Chondrocyte (in vitro differentiated cells): Measurements from ENCODE around the gene RMND5A. TPM values are rescaled to one million over a fixed set of nuclear protein-coding genes. Genes with fewer than 3 reads are reported as not detected.
"Not testable (repeated sequence)": the region's sequence is repeated elsewhere in the genome, so short reads cannot be mapped to it uniquely, and the experiment has no call there.

ENCODE experiments used
- DNase-seq: peaks from one replicate; pipeline ENCODE4 v3.0.0; 2021; ENCODE audit warnings: mixed read lengths, low spot score
- H3K27ac Mint-ChIP-seq: one replicate; pipeline ENCODE4 v1.8.0; 2021; ENCODE audit warnings: mild to moderate bottlenecking, moderate library complexity, mixed read lengths; ENCODE audit not compliant: unreplicated experiment
- H3K27me3 Mint-ChIP-seq: 2 replicates; pipeline ENCODE4 v1.8.0; 2021; ENCODE audit warnings: low read depth, mixed read lengths
- H3K36me3 Mint-ChIP-seq: 2 replicates; pipeline ENCODE4 v1.8.0; 2021; ENCODE audit warnings: low read depth, mixed read lengths
- H3K4me1 Mint-ChIP-seq: 2 replicates; pipeline ENCODE4 v1.8.0; 2021; ENCODE audit warnings: low read depth, mild to moderate bottlenecking, mixed read lengths
- H3K4me3 Mint-ChIP-seq: one replicate; pipeline ENCODE4 v1.8.0; 2021; ENCODE audit warnings: mild to moderate bottlenecking, moderate library complexity, mixed read lengths; ENCODE audit not compliant: unreplicated experiment
- H3K9me3 Mint-ChIP-seq: 2 replicates; pipeline ENCODE4 v1.8.0; 2021; ENCODE audit warnings: low read depth, mixed read lengths
- total RNA-seq: library from RNA; stranded (reverse); gene quantifications from 3 replicates; pipeline ENCODE4 v1.2.1, GENCODE V29; 2021
- TF ChIP-seq, protein P1 (sequence below): fragments of 200-600 bp; sonication (generic); IDR thresholded peaks from 2 replicates; pipeline ENCODE4 v1.5.0; 2021; ENCODE audit warnings: antibody characterized with exemption, mild to moderate bottlenecking, moderate library complexity

RMND5A gene
- total RNA-seq, 1 donor from 2014 or later, result 24.0 TPM

DNA sequence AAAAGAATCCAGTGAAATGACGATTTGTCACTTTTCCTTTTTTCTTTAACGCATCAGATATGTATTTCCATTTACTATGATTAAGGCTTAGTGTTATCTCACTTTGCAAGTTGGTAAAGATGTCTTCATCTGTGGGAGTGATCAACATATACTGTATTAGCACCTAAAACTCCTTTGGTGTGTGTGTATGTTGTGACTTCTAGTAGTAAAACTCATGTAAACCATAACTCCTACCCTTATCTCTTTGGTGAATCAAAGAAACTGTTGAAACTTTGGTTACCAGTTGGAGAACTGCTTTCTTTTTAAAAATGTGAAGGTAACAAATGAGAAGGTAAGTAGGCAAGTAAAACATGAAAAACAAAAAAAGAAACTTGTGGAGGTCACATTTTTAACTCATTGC lies 5.6 kb downstream of the RMND5A start:
- H3K27me3 Mint-ChIP-seq, H3K36me3 Mint-ChIP-seq, H3K9me3 Mint-ChIP-seq, H3K4me1 Mint-ChIP-seq, DNase-seq, H3K4me3 Mint-ChIP-seq, H3K27ac Mint-ChIP-seq: not testable (repeated sequence)

DNA sequence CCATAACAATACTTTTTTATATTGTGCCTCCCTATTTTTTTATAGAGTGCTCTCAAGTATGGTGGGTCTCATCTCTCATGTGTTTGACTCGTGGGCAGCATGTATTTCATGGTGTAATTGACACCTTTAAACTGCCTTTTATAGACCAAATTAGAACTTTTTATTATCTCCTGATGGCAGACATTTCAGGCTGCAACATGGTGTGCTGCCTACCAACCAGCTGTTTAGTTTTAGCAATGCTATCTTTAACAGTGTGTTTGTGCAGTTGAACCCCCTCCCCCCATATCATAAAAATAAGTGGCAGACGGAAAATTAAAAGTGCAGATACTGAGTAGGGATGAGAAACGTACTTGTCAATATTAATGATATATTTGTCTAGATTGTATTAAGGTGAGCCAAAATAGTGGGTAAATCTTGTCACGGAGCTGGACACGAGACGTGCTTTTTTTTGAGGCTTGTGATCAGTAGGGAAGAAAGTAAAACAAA lies 12.0 kb downstream of the RMND5A start:
- not testable (repeated sequence) for H3K27me3 Mint-ChIP-seq, H3K27ac Mint-ChIP-seq, H3K4me3 Mint-ChIP-seq, H3K36me3 Mint-ChIP-seq, DNase-seq, H3K4me1 Mint-ChIP-seq, H3K9me3 Mint-ChIP-seq

DNA sequence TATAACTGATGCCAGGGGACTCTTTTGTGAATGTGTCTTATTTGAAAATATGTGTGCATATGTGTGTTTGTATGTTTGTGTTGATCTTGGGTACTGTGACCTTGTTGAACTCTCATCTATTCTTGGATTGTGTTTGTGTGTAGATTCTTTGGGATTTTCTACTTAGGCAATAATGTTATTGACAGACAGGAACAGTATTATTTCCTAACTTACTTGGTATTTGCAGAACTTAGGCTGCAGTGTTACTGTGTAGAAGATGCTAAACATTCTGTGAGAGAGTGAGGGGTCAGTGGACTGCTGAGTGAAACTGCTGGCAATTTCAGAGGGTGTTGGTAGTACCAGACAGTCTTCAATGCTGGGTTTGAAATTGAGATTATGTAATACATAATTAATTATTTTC lies 12.7 kb downstream of the RMND5A start:
- not testable (repeated sequence) for H3K9me3 Mint-ChIP-seq, H3K27ac Mint-ChIP-seq, H3K36me3 Mint-ChIP-seq, H3K27me3 Mint-ChIP-seq, H3K4me3 Mint-ChIP-seq, H3K4me1 Mint-ChIP-seq, DNase-seq

DNA sequence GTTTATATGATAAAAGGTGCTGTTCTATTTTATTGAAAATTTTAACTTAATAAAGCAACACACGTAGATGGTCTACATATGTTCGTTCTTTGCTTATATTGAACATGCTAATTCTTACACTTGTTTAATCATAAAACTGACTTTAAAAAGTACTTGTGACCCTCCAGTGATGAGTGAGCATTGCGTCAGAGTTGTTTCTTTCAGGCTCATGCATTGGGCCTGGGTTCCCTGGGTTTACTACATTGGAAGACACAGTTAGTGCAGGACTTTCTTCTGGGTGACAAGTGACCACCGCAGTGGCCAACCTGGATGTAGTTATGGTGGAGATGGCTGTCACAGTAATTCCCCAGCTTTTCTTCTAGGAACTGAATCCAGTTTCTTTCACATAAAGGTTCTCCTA lies 13.4 kb downstream of the RMND5A start:
- H3K27me3 Mint-ChIP-seq, DNase-seq, H3K9me3 Mint-ChIP-seq, H3K27ac Mint-ChIP-seq, H3K36me3 Mint-ChIP-seq, H3K4me1 Mint-ChIP-seq, H3K4me3 Mint-ChIP-seq: not testable (repeated sequence)

DNA sequence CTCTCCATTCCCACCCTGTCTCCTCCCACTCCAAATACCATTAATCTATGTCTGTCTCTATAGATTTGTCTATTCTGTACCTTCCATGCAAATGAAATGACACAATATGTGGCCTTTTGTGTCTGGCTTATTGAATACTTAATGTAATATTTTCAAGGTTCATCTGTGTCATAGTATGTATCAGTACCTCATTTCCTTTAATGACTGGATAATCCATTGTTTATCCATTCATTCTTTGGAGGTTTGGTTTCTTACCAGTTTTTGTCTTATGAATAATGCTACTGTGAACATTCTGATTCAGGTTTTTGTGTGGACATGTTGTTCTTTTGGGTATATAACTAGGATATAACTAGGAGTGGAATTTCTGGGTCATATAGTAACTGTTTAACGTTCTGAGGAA lies 14.8 kb downstream of the RMND5A start:
- H3K27me3 Mint-ChIP-seq, H3K36me3 Mint-ChIP-seq, DNase-seq: not testable (repeated sequence)

DNA sequence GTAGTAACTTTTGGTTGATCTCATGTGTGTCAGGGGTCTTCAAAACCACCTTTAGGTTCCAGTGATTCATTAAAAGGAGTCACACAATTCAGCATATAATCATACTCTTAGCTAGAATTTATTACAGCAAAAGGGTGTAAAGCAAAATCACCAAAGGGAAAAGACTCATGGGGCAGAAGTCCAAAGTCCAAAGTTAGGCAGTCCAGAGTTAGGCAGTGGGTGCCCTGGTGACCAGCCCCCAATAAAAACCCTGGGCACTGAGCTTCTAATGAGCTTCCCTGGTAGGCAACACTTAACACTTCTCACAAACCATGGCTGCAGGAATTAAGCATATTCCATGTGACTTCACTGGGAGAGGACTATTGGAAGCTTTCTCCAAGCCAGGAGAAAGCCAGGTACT lies 19.4 kb downstream of the RMND5A start:
- not testable (repeated sequence) for H3K27me3 Mint-ChIP-seq, H3K9me3 Mint-ChIP-seq, H3K4me1 Mint-ChIP-seq, DNase-seq, H3K36me3 Mint-ChIP-seq, H3K27ac Mint-ChIP-seq, H3K4me3 Mint-ChIP-seq

More for the DNA sequence above, 14.8 kb downstream of the RMND5A start:
- not testable (repeated sequence) for H3K4me1 Mint-ChIP-seq, H3K4me3 Mint-ChIP-seq, H3K9me3 Mint-ChIP-seq, H3K27ac Mint-ChIP-seq

DNA sequence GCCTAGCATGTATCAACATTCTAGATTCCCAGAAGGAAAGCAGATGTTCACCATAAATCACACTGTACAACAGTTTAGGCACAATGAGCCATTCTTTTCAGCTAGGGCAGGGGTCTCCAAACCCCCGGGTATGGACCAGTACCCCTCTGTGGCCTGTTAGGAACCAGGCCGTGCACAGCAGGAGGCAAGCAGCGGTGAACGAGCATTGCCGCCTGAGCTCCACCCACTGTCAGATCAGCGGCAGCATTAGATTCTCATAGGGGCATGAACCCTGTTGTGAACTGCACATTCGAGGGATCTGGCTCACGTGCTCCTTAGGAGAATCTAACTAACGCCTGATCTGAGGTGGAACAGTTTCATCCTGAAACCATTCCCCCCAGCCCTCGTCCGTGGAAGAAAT lies 19.8 kb downstream of the RMND5A start:
- not testable (repeated sequence) for H3K36me3 Mint-ChIP-seq, DNase-seq, H3K9me3 Mint-ChIP-seq, H3K4me3 Mint-ChIP-seq, H3K27ac Mint-ChIP-seq, H3K4me1 Mint-ChIP-seq, H3K27me3 Mint-ChIP-seq

DNA sequence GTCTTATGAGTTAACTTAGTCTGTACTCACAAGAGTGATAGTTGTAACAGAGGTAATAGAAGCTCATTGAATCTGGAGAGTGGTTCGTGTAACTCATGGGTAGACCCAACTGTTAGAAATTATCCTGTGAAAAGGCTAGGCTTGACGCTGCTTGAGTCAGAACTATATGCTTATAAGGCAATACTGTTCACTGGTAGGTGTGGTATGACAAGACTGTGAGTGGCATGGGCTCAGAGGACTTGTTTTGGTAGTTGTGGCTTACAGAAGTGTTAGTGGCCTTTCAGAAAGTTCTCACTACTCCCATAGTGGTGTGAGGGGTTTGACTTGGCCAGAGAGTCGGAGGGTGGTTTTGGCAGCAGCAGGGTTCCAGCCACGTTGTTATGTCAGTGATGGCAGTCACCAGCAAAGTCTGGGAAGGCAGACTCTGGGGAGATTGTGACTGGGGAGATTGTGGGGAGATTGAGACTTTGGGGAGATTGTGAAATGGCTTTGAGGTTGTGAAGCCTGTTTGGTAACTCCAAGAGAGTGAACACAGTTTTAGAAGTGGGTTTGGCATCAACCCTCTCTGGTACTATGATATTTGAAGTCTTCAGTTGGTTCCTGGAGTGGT lies 21.9 kb downstream of the RMND5A start:
- H3K27ac Mint-ChIP-seq, H3K4me3 Mint-ChIP-seq, H3K9me3 Mint-ChIP-seq, H3K4me1 Mint-ChIP-seq, DNase-seq, H3K27me3 Mint-ChIP-seq, H3K36me3 Mint-ChIP-seq: not testable (repeated sequence)

DNA sequence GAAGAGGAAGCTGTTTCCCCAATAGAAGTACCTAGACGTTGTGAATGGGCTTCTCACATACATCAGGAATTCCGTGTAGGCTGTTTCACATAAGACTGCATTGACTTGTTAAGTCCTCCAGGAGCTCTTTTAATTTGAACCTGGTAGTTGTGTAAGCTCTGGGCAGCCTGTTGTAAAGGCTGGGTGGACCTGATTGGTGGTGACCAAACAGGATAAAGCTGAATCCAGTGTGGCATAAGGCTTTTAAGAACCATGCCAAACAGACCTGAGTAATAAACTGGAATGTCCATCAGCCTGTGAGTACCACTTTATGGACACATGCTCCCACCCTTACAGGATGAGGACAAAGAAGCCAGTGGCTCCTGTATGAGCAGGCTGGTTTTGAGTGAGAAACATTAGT lies 24.1 kb downstream of the RMND5A start:
- H3K9me3 Mint-ChIP-seq, result peaks cover 3% of the 10 kb centered on the region
- no peak overlapping the region for H3K27ac Mint-ChIP-seq
- H3K36me3 Mint-ChIP-seq, result peaks cover 8% of the 10 kb centered on the region
- DNase-seq, result no peak
- TF ChIP-seq, protein P1, sequence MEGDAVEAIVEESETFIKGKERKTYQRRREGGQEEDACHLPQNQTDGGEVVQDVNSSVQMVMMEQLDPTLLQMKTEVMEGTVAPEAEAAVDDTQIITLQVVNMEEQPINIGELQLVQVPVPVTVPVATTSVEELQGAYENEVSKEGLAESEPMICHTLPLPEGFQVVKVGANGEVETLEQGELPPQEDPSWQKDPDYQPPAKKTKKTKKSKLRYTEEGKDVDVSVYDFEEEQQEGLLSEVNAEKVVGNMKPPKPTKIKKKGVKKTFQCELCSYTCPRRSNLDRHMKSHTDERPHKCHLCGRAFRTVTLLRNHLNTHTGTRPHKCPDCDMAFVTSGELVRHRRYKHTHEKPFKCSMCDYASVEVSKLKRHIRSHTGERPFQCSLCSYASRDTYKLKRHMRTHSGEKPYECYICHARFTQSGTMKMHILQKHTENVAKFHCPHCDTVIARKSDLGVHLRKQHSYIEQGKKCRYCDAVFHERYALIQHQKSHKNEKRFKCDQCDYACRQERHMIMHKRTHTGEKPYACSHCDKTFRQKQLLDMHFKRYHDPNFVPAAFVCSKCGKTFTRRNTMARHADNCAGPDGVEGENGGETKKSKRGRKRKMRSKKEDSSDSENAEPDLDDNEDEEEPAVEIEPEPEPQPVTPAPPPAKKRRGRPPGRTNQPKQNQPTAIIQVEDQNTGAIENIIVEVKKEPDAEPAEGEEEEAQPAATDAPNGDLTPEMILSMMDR, result no peak
- no peak overlapping the region for H3K4me3 Mint-ChIP-seq
- H3K4me1 Mint-ChIP-seq, result peaks cover 19% of the 10 kb centered on the region
- H3K27me3 Mint-ChIP-seq, result no peaks in the 10 kb centered on the region
